ENCODE data around the gene SPATA2.
A peak's percentile ranks its signal among the peaks of the same experiment; 100 is the strongest.

Gene SPATA2

DNA sequence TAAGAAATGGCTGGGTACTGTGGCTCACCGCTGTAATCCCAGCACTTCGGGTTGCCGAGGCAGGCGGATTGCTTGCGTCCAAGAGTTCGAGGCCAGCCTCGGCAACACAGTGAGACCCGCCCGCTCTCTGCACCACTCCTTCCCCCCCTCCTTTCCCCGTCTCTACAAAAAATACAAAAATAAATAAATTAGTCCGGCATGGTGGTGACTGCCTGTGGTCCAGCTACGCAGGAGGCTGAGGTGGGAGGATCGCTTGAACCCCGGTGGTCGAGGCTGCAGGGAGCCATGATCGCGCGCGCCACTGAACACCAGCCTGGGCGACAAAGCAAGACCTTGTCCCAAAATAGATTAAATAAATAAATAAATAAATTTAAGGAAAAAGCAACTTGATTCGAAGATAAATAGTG lies 20.4 kb upstream of the SPATA2 start:
- no peak for DNase-seq (ENCODE audit: low read depth)

DNA sequence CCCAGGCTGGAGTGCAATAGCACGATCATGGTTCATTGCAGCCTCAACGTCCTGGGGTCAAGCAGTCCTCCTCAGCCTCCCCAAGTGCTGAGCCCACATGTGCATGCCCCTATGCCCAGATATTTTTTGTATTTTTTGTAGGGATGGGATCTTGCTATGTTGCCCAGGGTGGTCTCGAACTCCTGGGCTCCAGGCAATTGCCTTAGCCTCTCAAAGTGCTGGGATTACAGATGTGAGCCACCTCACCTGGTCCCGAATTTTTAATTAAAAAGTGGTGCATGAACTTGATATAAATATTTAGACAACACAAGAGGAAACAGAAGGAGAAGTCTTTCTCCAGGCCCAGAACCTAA lies 13.8 kb upstream of the SPATA2 start:
- no peak for DNase-seq (ENCODE audit: low read depth)

DNA sequence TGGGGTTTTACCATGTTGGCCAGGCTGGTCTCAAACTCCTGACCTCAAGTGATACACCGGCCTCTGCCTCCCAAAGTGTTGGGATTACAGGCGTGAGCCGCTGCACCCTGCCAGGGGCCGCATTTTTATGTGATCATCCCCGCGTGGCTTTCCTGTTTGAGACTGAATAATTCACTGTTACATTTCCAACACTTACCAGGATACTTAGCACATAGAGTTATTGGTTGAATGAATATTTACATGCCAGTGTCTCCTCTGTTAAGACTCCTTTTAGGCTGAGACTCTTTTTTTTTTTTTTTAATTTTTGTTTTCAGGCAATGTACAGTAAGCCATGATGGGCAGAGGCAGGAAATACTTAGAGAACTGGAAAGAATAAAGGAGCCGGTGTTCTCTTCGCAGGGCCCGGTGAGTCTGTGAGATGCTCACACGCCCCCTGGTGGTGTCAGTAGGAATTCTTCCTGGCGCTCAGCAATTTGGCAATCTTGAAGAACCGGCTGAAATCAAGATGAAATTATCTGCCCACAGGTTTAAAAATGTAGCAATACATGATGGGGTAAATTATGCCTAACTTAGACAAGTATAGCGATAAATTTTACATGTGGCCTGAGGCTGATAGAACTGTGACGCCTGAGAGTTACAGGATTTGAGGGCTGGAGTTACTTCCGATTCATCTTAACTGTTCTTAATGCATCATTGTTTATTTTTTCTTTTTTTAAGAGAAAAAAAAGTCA lies 13.2 kb upstream of the SPATA2 start:
- DNase-seq (ENCODE audit: low read depth), result peak; percentile 44

DNA sequence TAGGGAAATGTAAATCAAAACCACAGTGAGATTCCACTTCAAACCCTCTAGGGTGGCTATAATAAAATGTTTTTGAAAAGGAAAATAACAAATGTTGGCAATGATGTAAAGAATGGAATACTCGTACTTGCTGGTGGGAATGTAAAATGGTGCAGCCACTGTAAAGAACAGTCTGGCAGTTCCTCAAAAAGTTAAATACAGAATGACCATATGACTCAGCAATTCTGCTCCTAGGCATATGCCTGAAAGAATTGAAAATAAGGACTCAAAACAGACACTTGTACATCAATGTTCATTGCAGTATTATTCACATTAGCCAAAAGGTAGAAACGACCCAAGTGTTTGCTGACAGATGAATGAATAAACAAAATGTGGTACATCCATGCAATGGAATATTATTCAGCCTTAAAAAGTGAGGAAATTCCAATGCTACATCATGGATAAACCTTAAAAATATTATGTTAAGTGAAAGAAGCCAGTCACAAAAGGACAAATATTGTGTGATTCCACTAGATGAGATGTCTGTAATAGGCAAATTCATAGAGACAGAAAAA lies 10.6 kb upstream of the SPATA2 start:
- no peak for DNase-seq (ENCODE audit: low read depth)

DNA sequence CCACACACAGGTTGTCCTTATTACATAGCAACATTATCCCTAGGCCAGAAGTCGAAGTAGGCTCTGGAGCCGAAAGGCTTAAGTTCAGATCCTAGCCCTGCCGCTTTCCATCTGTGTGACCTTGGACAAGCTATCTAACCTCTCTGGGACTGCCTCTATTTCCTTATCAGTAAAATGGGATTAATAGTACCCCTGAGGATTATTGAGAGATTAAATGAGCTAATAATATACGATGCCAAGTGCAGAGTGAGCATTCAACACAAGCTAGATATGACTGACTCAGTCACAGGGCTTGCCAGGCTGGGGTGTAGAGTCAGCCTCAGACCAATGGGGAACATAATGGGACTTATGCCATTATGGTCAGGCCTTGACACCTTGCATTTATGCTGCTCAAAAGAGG lies 8.9 kb upstream of the SPATA2 start:
- DNase-seq (ENCODE audit: low read depth), result no peak

DNA sequence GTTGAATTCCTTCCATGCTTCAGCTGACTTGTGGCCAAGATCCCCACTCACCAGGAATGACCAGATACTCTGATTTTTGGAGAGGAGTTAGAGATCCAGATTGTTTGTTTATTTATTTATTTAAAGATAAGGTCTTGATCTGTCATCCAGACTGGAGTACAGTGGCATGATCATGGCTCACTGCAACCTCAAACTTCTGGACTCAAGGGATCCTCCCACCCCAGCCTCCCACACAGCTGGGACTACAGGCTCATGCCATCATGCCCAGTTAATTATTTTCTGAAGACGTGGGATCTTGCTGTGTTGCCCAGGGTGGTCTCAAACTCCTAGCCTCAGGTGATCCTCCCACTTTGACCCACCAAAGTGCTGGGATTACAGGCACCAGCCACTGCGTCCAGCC lies 4.1 kb upstream of the SPATA2 start:
- no peak for DNase-seq (ENCODE audit: low read depth)

DNA sequence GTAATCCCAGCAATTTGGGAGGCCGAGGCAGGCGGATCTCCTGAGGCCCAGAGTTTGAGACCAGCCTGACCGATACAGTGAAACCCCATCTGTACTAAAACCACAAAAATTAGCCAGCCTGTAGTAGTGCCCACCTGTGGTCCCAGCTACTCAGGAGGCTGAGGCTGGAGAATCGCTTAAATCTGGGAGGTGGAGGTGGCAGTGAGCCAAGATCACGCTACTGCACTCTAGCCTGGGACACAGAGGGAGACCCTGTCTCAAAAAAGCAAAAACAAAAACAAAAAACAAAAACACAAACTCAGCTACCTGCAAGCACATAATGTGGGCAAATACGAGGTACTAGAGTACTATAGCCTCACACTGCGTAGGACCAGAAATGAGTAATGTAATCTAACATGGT lies 3.7 kb upstream of the SPATA2 start:
- DNase-seq (ENCODE audit: low read depth), result no peak

DNA sequence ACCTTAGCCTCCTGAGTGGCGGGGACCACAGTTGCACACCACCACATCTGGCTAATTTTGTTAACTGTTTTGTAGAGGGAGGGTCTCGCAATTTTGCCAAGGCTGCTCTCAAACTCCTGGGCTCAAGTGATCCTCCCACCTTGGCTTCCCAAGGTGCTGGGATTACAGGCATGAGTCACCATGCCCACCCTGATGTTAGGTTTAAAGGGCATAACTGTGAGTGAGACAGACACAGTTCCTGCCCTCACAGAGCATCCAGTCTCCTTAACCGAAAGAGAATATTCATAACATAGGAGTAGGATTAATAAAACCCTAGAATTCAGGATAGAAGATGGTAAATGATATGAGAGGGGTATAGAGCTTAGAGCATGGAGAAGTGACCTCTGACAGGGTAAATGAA lies 3.1 kb upstream of the SPATA2 start:
- DNase-seq (ENCODE audit: low read depth), result no peak

DNA sequence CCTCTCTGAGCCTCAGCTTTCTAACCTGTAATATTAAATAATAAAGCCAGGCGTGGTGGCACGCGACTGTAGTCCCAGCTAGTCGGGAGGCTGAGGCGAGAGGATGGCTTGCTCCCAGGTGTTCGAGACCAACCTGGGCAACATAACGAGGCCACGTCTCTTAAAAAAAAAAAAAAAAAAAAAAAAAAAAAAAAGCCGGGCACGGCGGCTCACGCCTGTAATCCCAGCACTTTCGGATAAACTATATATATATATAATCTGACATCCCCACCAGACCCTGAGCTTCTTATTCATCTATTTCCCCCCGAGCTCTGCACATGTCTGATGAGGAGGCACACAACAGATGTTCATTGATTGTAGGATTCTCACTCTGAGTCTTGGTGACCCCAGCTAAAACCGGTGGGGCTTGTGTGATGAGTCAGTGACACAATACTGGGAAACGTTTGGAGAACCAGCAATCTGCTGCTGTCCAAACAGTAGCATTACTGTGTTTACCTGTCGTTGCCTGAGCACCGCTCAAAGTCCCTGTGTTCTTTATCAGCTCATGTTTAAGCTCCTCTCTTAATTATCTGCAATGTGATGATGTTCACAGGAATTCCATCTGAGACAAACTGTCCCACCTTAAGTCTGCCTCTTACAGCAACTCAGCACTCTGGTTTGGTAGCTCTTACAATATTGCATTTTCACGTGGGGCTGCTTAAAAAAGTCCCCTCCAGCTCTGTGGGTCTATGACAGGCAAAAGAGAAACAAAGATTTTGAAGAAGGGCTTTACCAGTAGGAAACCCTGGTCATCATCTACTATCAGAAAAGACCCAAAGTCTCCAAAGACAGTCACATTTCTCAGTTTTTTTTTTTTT lies 1.0 kb upstream of the SPATA2 start:
- DNase-seq (ENCODE audit: low read depth), result no peak

DNA sequence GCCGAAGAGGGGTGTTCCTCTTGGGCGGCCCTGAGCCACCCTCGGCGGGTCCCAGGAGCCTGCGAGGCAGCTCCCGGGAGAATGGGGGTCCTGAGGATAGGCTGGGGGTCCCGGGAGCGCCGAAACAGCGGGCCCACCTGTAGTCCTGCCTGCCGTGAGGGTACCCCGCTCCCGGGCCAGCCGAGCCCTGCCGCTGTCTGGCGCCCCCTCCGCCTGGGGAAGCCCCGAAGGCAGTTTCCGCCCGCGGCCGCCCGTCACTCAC lies 280 bp downstream of the SPATA2 start:
- DNase-seq (ENCODE audit: low read depth), result no peak

DNA sequence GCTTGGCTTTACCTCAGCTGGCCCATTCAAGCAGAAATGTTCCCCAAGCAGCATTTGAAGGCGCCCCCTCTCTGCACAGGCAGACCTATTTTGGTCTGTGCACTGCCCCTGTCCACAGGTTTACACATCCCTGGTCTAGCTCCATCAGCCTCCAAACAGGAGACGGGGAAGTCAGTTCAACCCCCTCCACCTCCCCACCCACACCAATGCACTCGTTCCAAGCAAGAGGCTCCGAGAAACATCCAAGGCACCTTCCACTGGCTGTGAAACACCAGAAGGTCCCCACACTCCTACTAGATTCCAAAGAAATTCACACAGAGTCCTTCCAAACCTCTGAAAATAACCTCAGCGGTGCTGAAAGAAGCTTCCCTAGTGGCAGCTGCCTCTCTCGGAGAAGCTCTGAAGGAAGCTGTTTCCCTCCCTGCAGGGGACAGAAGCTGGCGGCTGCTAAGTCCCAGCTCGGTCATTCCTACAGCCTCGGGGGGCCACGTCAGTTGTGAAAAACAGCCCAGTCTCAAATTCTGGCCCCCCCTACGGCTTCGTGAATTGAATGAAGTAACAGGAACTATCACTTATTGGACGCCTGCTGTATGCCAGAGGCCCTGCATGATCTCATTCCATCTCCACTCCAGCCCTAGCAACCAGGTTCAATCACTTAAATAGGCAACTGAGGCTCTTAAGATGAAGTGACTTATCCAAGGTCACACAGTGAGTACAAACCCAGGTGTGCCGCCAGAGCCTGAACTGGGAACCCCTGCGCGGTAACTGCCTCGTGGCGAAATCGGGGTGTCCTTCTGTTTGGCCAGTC lies 815 bp downstream of the SPATA2 start:
- no peak for DNase-seq (ENCODE audit: low read depth)

DNA sequence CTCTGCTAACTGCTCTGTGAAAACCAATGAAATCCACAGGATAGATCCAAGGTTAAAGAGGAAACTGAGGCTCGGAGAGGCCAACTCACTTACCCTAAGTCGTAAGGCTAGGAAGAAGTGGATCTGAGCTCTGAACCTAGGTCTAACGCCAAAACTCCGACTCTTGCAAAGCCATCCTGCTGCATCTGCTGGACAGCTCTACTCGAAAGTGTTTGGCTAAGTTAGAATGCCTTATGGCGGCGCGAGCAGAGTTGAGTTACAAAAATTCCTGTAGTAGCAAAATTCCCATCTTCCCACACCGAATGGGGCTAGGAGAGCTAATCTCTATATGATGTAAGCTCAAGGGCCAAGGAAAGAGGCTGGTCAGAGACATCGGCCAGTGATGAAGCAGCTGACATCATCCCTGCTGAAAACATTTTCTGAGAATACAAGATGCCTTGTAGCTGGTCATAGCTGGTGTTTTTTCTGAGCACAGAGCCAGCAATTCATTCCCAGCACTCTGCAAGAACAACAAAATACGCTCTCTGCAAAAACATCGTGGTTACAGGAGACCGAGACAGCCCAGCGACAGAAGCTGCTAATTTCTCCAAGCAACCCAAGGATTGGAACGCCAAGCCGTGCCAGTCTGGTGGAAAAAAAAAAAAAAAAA lies 1.8 kb downstream of the SPATA2 start:
- no peak for DNase-seq (ENCODE audit: low read depth)

DNA sequence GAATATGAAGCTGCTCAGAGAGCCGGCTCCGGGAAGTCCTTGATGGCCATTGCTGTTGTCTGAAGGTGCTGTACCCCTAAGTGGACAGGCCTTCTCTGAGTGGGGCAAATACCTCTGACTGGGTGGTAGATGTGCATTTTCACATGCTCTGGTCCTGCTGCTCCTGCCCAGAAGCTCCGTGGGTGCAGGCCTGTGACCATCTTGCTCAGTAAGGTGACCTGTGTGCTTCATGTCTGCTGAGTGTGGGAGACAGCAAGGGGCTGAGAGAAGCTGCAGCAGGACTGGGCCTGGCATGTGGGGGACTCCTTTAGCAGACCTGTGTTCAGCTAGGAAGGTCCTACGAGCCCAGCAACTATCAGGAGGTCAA lies 5.0 kb downstream of the SPATA2 start:
- no peak for DNase-seq (ENCODE audit: low read depth)

DNA sequence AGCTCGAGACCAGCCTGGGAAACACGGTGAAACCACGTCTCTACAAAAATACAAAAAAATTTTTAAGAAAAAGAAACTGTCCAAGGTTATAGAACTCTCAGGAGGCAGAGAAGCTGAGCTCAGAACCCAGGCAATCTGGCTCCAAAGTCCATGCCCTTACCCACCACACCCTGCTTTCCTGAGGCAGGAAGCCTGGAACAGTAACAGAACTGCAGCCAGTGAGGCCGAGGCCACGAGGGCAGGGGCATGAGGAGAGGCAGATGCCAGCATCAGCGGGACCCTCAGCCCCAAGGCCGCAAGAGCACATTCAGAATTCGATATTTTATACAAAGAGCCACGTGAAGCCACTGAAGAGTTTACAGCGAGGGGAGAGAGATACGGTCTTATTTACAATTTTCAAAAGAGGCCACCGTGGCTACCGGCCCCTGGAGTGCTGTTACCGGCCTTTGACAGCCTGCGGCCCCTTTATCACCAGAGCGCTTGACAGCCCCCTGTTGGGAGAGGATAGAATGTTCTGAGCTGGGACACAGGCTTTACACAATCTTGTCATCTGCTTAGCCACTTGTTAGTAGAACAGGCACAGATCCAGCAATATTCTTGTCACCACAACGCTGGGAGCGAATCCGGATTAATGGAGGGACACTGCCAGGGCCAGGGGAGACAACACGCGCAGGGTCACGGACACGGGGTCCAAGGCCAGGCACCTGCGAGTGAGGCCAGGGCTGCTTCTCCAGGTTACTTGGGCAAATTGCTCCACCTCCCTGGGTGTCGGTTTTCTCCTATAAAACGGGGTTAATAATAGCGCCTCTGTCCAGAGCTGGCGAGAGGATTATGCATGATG lies 5.6 kb downstream of the SPATA2 start:
- DNase-seq (ENCODE audit: low read depth), result no peak

DNA sequence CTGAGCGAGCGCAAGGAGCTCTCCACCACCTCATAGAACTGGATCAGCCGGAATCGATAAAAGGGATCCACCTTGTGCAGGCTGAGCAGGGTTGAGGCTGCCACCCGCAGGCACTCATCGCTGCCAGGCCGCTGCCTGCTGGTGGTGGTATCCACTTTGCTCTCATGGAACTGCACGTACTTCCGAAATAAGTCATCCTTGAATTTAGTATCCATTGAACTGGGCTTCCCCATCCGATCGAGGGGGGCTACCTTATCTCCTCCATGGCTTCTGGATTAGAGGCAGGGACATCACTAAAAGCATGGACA lies 7.1 kb downstream of the SPATA2 start:
- no peak for DNase-seq (ENCODE audit: low read depth)

DNA sequence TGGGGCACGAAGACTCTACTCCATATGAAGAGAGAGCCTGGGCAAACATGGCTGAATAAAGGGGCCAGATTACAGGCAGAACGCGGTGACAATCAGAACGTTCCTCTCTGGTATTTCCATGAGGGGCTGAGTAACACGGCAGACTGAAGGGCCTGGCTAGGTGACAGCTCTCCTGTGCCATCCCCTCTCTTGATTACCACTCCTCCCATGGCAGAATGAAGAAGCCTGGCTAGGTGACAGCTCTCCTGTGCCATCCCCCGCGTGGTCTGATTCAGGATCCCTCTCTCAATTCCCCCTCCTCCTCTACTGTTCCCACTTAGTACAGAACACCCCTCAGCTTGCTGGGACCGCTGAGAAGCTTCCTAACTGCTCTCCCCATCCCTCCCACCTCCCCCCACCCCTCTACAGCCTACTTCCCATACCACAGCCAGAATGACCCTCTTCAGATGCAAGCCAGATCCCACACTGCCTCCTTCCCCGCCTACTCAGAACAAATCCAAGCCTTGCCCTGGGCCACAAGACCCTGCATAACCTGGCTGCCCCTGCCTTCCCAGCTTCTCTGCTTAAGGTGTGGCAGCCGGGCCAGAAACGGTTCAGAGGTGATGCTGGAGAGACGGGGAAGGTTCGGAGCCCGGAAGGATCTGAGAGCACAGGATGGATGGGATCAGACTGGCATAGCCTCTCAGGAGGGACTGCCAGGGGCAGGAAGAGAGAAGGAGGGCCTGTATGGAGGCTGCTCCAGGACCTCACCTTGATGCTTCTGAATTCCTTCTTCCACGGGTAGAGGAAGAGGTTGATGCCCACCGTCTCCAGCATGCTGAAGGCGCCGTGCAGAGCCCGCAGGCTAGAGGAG lies 7.7 kb downstream of the SPATA2 start:
- no peak for DNase-seq (ENCODE audit: low read depth)

DNA sequence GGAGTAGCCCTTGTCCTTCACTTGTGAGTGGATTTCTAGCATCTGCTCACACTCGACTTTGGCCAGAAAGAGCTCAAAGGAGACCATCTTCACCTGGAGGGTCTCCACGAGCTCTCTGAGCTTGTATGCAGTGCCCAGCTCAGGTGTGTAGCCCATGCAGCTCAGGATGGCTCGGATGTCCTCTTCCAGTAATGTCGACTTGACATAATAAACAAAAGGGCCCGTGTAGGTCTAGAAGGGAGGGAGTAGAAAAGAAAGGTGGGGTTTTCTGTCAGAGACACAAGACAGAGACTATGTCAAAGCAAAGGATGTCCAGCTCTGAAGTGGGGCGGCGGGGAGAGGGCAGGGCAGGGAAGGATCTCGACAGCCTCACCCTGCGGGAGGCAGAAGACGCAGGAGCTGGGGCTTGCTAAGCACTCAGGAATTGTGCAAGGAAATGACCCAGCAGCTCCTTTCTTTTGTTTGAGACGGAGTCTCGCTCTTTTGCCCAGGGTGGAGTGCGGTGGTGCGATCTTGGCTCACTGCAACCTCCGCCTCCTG lies 8.6 kb downstream of the SPATA2 start:
- DNase-seq (ENCODE audit: low read depth), result no peak

DNA sequence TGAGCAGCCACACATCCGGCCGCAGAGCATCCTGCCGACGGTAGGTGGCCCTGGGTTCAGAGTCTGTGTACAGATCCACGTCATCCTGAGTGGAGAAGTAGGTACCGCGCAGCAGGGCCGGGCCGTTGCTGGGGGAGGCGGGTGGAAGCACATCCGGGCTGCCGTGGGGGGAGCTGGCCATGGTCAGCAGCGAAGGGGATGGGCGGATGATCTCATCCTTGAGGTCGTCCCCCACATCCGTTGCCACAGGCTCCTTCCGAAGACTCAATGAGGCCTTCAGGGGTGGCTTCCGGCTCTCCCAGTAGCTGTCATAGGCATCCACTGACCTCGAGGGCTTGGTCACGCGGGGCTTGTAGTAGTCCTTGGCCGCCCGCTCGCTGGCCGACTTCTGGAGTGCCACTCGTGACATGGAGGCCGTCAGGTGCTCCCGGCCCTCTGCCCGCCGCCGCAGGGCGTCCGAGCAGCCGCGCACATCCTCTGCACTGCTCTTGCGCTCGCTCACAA lies 9.2 kb downstream of the SPATA2 start:
- no peak for DNase-seq (ENCODE audit: low read depth)

DNA sequence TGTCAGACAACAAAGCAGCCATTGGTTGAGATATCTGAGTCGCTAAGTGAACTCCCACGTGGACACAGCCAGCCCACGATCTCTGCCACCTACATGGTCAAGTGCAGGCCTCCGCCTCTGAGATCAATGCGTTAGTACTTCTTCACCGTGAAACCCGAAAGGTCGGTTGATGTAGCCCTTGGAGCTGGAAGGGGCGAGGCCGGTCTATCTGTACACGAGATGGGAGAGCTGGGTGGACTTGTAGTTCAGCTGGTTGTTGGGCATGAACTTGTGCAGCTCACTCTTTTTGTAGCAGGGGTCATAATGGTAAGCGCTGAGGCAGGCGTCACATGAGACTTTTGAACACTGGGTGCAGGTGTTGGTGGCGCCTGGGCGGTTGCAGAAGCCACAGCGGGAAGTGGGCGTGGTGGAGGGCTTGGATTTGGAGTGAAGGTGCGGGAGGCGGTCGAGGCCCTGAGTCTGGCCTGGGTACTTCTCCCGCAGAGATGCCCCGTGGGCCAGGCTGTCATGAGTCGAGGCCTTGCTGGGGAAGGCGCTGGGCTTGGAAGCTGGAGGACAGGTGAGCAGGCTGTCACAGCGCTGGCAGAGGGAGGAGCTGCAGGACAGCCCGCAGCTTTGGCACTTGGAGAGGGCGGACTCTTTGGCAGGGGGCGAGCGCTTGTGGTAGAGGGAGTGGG lies 9.8 kb downstream of the SPATA2 start:
- no peak for DNase-seq (ENCODE audit: low read depth)
